T1000 (cell line): ENCODE measurements around the gene SPANXA1.
"Not testable (repeated sequence)": the region's sequence is repeated elsewhere in the genome, so short reads cannot be mapped to it uniquely, and the experiment has no call there.

Source experiments
- DNase-seq: peaks from one replicate; lab custom pipeline; 2025; ENCODE audit warnings: mixed read lengths; lab: John Stamatoyannopoulos, UW

The SPANXA1 gene, protein sequence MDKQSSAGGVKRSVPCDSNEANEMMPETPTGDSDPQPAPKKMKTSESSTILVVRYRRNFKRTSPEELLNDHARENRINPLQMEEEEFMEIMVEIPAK

GRCh38 chrX:141584638-141585037, at the start of gene SPANXA1:
TSS of gene SPANXA1 (minus strand) at chrX:141584738. CDS start at chrX:141584678, 60 bp downstream.
- not testable (repeated sequence) for DNase-seq

- DNase-seq, result no peak
Measured at GRCh38 chrX:141632124-141632523, 47.6 kb upstream of the SPANXA1 start.

- DNase-seq, result no peak
Measured at GRCh38 chrX:141619336-141619735, 34.8 kb upstream of the SPANXA1 start.

GRCh38 chrX:141609111-141609510, 24.6 kb upstream of the SPANXA1 start:
- DNase-seq, result no peak

DNA sequence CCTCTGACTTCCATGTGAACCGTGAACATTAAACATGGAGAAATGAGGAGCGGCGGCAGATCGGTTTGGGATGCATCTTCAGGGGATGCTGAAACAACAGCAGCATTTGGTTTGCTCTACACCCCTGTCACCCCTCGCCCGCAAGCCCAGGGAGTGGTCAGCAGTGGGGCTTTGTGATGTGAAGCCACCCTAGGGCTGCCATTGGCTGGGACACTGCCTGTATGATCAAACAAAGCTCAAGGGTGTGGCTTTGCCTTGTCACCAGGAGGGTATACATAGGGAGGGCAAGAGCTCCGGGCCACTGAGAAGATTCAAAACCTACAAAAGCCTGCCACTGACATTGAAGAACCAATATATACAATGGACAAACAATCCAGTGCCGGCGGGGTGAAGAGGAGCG, 4.9 kb upstream of the SPANXA1 start, which contains the start of gene SPANXA2:
TSS of gene SPANXA2 (plus strand) at position 301 of the 400 bp plus-strand sequence. CDS start at position 361, 60 bp downstream.
- not testable (repeated sequence) for DNase-seq

GRCh38 chrX:141542551-141542950, 42.0 kb downstream of the SPANXA1 start:
- DNase-seq, result not testable (repeated sequence)
